Mesenchymal stem cell (in vitro differentiated cells and primary cell): Measurements from ENCODE around the gene DEPDC5.

Experiments
- DNase-seq: peaks from one replicate; pipeline ENCODE4 v3.0.0-alpha.2; 2013
- H2AFZ ChIP-seq: one replicate; pipeline ENCODE4 v1.6.1; 2013; ENCODE audit warnings: low read depth, mild to moderate bottlenecking, control low read depth, inconsistent platforms, low read length, moderate library complexity
- H2AK5ac ChIP-seq: 2 replicates; pipeline ENCODE4 v1.6.1; 2013; ENCODE audit warnings: low read length, moderate library complexity, mild to moderate bottlenecking, inconsistent platforms; ENCODE audit not compliant: severe bottlenecking
- H2BK120ac ChIP-seq: one replicate; pipeline ENCODE4 v1.6.1; 2013; ENCODE audit warnings: low read depth, mild to moderate bottlenecking, inconsistent platforms, low read length, moderate library complexity
- H2BK12ac ChIP-seq, 2 experiments: one replicate each; pipeline ENCODE4 v1.6.1; 2013; ENCODE audit warnings: inconsistent platforms in 2 of 2, low read length in 2 of 2, mild to moderate bottlenecking in 2 of 2, moderate library complexity in 2 of 2, control low read depth in 1 of 2
- H2BK15ac ChIP-seq: one replicate; pipeline ENCODE4 v1.6.1; 2013; ENCODE audit warnings: mild to moderate bottlenecking, low read depth, inconsistent platforms; ENCODE audit not compliant: poor library complexity, severe bottlenecking
- H2BK5ac ChIP-seq: 2 replicates; pipeline ENCODE4 v1.6.1; 2013; ENCODE audit warnings: low read depth, mild to moderate bottlenecking, low read length, control low read depth, inconsistent platforms; ENCODE audit not compliant: poor library complexity, severe bottlenecking
- H3K14ac ChIP-seq, 2 experiments: one replicate each; pipeline ENCODE4 v1.6.1; 2013; ENCODE audit warnings: inconsistent platforms in 2 of 2, low read length in 2 of 2, control low read depth in 1 of 2, mild to moderate bottlenecking in 1 of 2, moderate library complexity in 1 of 2
- H3K18ac ChIP-seq, 2 experiments: one replicate each; pipeline ENCODE4 v1.6.1; 2013; ENCODE audit warnings: inconsistent platforms in 2 of 2, low read length in 2 of 2, control low read depth in 1 of 2, low read depth in 1 of 2, mild to moderate bottlenecking in 1 of 2
- H3K23ac ChIP-seq, 2 experiments: one replicate each; pipeline ENCODE4 v1.6.1; 2013; ENCODE audit warnings: inconsistent platforms in 2 of 2, low read length in 2 of 2, mild to moderate bottlenecking in 2 of 2, moderate library complexity in 2 of 2, control low read depth in 1 of 2
- H3K27ac ChIP-seq: 2 replicates; pipeline ENCODE4 v1.5.1; 2013; ENCODE audit warnings: mild to moderate bottlenecking, moderate library complexity, low read length, control low read depth, inconsistent platforms; ENCODE audit not compliant: poor library complexity, severe bottlenecking
- H3K27me3 ChIP-seq, 2 experiments: 2 replicates each; pipeline versions ENCODE4 v1.6.1 to v1.7.0; 2013; ENCODE audit warnings: low read length in 2 of 2, mild to moderate bottlenecking in 2 of 2, moderate library complexity in 2 of 2, control low read depth in 1 of 2, inconsistent platforms in 1 of 2; ENCODE audit not compliant: control insufficient read depth in 1 of 2, insufficient read depth in 1 of 2
- H3K36me3 ChIP-seq, 2 experiments: 2 replicates each; pipeline versions ENCODE4 v1.6.1 to v1.7.0; 2013; ENCODE audit warnings: low read length in 2 of 2, control low read depth in 1 of 2, inconsistent platforms in 1 of 2, low read depth in 1 of 2, mild to moderate bottlenecking in 1 of 2; ENCODE audit not compliant: insufficient read depth in 2 of 2, control insufficient read depth in 1 of 2
- H3K4ac ChIP-seq, 2 experiments: one replicate each; pipeline ENCODE4 v1.6.1; 2013; ENCODE audit warnings: inconsistent platforms in 2 of 2, low read length in 2 of 2, mild to moderate bottlenecking in 2 of 2, moderate library complexity in 2 of 2, control low read depth in 1 of 2, low read depth in 1 of 2
- H3K4me1 ChIP-seq: 2 replicates; pipeline ENCODE4 v1.6.1; 2013; ENCODE audit warnings: low read depth, low read length, control low read depth; ENCODE audit not compliant: control insufficient read depth, insufficient read depth
- H3K4me2 ChIP-seq: 2 replicates; pipeline ENCODE4 v1.6.1; 2013; ENCODE audit warnings: low read length, mild to moderate bottlenecking, inconsistent platforms; ENCODE audit not compliant: poor library complexity, severe bottlenecking
- H3K4me3 ChIP-seq, 2 experiments: 2 replicates each; pipeline versions ENCODE4 v1.5.1 to v1.7.0; 2013; ENCODE audit warnings: low read length in 2 of 2, mild to moderate bottlenecking in 2 of 2, control low read depth in 1 of 2, low read depth in 1 of 2; ENCODE audit not compliant: insufficient read depth in 1 of 2
- H3K79me1 ChIP-seq: replicated peaks from 2 replicates; pipeline ENCODE4 v1.6.1; 2013; ENCODE audit warnings: mild to moderate bottlenecking, control low read depth, low read length, inconsistent platforms; ENCODE audit not compliant: poor library complexity, severe bottlenecking
- H3K9ac ChIP-seq: 2 replicates; pipeline ENCODE4 v1.7.0; 2013; ENCODE audit warnings: mild to moderate bottlenecking, low read length, moderate library complexity
- H3K9me3 ChIP-seq: 2 replicates; pipeline ENCODE4 v1.7.0; 2013; ENCODE audit warnings: mild to moderate bottlenecking, low read length; ENCODE audit not compliant: control insufficient read depth
- H4K8ac ChIP-seq: one replicate; pipeline ENCODE4 v1.6.1; 2013; ENCODE audit warnings: inconsistent platforms, mild to moderate bottlenecking, low read length, moderate library complexity
- H4K91ac ChIP-seq: one replicate; pipeline ENCODE4 v1.6.1; 2013; ENCODE audit warnings: mild to moderate bottlenecking, low read length, inconsistent platforms
- WGBS: methylation state at CpG from one replicate; pipeline ENCODE4 v1.1.7; 2013; ENCODE audit warnings: mixed read lengths; 5-methylcytosine and 5-hydroxymethylcytosine counted together

Gene DEPDC5

GRCh38 chr22:31901388-31902137 is 147.7 kb downstream of the DEPDC5 start:
- H3K27ac ChIP-seq = no peak overlapping the region
- no peak overlapping the region for H3K14ac ChIP-seq
- no peak overlapping the region for H2BK12ac ChIP-seq
- H2BK15ac ChIP-seq = no peak overlapping the region
- no peak overlapping the region for H3K23ac ChIP-seq
- H3K4me3 ChIP-seq = no peak overlapping the region
- H3K4me2 ChIP-seq = no peak overlapping the region
- no peak overlapping the region for H2BK5ac ChIP-seq
- H3K4ac ChIP-seq = no peak overlapping the region
- no peaks in the 10 kb centered on the region for H3K4me1 ChIP-seq
- H2BK120ac ChIP-seq = no peak overlapping the region
- no peak overlapping the region for H2AK5ac ChIP-seq
- H3K36me3 ChIP-seq = peaks cover 42 to 63% of the 10 kb centered on the region in 2 experiments
- 90% methylated on average over 6 of the region's 6 CpGs for WGBS
- DNase-seq = no peak
- no peak overlapping the region for H3K18ac ChIP-seq
- no peak overlapping the region for H3K9ac ChIP-seq
- H3K79me1 ChIP-seq = no peaks in the 10 kb centered on the region
- H3K9me3 ChIP-seq = no peaks in the 10 kb centered on the region
- no peak overlapping the region for H4K91ac ChIP-seq
- no peak overlapping the region for H2AFZ ChIP-seq
- H4K8ac ChIP-seq = no peak overlapping the region
- no peaks in the 10 kb centered on the region for H3K27me3 ChIP-seq

DNA sequence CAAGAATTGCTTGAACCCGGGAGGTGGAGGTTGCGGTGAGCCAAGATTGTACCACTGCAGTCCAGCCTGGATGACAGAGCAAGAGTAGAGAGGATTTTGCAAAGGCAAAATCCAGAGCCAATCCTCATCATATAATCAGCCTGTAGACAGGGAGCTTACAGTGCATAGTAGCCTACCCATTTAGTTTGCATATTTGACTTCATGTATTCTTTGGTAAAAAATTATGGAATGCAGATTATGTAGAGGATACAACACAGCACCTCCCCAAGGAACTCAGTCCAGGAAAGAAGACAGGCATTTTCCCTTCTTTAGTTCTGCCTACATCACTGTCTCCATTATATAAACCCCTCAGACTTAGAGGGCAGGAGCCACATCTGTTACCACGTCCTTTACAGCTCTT is 150.8 kb downstream of the DEPDC5 start:
- H3K36me3 ChIP-seq = peaks cover 36 to 61% of the 10 kb centered on the region in 2 experiments
- H3K4me3 ChIP-seq = no peak overlapping the region
- H2BK5ac ChIP-seq = no peak overlapping the region
- H3K18ac ChIP-seq = no peak overlapping the region
- H3K4ac ChIP-seq = no peak overlapping the region
- H3K4me2 ChIP-seq = no peak overlapping the region
- H3K14ac ChIP-seq = no peak overlapping the region
- H3K27ac ChIP-seq = no peak overlapping the region
- no peaks in the 10 kb centered on the region for H3K4me1 ChIP-seq
- H3K27me3 ChIP-seq = no peaks in the 10 kb centered on the region
- no peak overlapping the region for H3K9ac ChIP-seq
- H2AK5ac ChIP-seq = no peak overlapping the region
- no peak overlapping the region for H2BK120ac ChIP-seq
- no peaks in the 10 kb centered on the region for H3K9me3 ChIP-seq
- DNase-seq = no peak
- no peak overlapping the region for H2BK12ac ChIP-seq
- H3K23ac ChIP-seq = no peak overlapping the region
- no peaks in the 10 kb centered on the region for H3K79me1 ChIP-seq
- H4K8ac ChIP-seq = no peak overlapping the region
- H2BK15ac ChIP-seq = no peak overlapping the region
- no peak overlapping the region for H4K91ac ChIP-seq
- 100% methylated on average over 2 of the region's 3 CpGs for WGBS
- no peak overlapping the region for H2AFZ ChIP-seq

DNA sequence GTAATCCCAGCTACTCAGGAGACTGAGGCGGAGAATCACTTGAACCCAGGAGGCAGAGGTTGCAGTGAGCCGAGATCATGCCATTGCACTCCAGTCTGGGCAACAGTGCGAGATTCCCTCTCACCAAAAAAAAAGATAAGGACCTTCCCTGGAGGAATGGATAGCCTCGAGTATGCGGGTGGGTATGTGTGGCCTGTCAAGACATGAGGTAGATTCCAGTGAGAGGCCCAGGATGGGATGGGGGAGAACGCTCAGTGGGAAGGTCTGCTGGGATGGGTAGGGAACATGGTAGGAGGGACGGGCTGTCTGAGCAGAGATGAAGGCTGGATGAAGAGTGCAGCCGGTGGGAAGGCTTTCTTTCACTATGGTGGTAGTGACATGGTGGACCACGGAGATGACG is 151.5 kb downstream of the DEPDC5 start:
- Histone ChIP-seq H4K91ac (no peak overlapping the region), H2AFZ (no peak overlapping the region), H3K27ac (no peak overlapping the region), H4K8ac (no peak overlapping the region), H3K79me1 (no peaks in the 10 kb centered on the region), H3K4me2 (no peak overlapping the region), H3K18ac (no peak overlapping the region), H3K9ac (no peak overlapping the region), H2BK120ac (no peak overlapping the region), H3K27me3 (no peaks in the 10 kb centered on the region), H3K4ac (no peak overlapping the region), H3K36me3 (peaks cover 35 to 68% of the 10 kb centered on the region in 2 experiments), H3K9me3 (no peaks in the 10 kb centered on the region), H3K4me1 (no peaks in the 10 kb centered on the region), H3K4me3 (no peak overlapping the region), H2AK5ac (no peak overlapping the region), H2BK12ac (no peak overlapping the region), H3K23ac (no peak overlapping the region), H3K14ac (no peak overlapping the region), H2BK5ac (no peak overlapping the region), H2BK15ac (no peak overlapping the region)
- 94% methylated on average over 10 of the region's 10 CpGs for WGBS
- DNase-seq = no peak

DNA sequence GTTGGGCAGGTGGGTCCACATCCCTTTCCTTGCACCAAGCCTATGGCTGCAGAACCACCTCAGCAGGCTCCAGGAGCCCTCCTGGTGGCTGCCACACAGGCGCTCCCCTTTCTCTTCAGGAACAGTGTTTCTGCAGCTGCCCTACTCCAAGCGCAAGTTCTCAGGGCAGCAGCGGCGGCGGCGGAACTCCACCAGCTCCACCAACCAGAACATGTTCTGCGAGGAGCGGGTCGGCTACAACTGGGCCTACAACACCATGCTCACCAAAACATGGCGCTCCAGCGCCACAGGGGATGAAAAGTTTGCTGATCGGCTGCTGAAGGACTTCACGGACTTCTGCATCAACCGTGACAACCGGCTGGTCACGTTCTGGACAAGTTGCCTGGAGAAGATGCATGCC is 152.3 kb downstream of the DEPDC5 start:
- H2BK12ac ChIP-seq = no peak overlapping the region
- H3K9me3 ChIP-seq = no peaks in the 10 kb centered on the region
- no peaks in the 10 kb centered on the region for H3K4me1 ChIP-seq
- no peak overlapping the region for H3K23ac ChIP-seq
- DNase-seq = no peak
- H3K4me3 ChIP-seq = no peak overlapping the region
- no peaks in the 10 kb centered on the region for H3K79me1 ChIP-seq
- H2AK5ac ChIP-seq = no peak overlapping the region
- H4K8ac ChIP-seq = no peak overlapping the region
- no peak overlapping the region for H3K14ac ChIP-seq
- H4K91ac ChIP-seq = no peak overlapping the region
- H3K27ac ChIP-seq = no peak overlapping the region
- H2BK15ac ChIP-seq = no peak overlapping the region
- H3K4me2 ChIP-seq = no peak overlapping the region
- no peak overlapping the region for H3K4ac ChIP-seq
- no peaks in the 10 kb centered on the region for H3K27me3 ChIP-seq
- no peak overlapping the region for H3K9ac ChIP-seq
- H2AFZ ChIP-seq = no peak overlapping the region
- WGBS = 97% methylated on average over 16 of the region's 16 CpGs
- no peak overlapping the region for H2BK120ac ChIP-seq
- no peak overlapping the region for H2BK5ac ChIP-seq
- H3K18ac ChIP-seq = no peak overlapping the region
- H3K36me3 ChIP-seq = peaks cover 37 to 69% of the 10 kb centered on the region in 2 experiments
